ENCODE results near the gene ZNF593.

ZNF593 gene

DNA sequence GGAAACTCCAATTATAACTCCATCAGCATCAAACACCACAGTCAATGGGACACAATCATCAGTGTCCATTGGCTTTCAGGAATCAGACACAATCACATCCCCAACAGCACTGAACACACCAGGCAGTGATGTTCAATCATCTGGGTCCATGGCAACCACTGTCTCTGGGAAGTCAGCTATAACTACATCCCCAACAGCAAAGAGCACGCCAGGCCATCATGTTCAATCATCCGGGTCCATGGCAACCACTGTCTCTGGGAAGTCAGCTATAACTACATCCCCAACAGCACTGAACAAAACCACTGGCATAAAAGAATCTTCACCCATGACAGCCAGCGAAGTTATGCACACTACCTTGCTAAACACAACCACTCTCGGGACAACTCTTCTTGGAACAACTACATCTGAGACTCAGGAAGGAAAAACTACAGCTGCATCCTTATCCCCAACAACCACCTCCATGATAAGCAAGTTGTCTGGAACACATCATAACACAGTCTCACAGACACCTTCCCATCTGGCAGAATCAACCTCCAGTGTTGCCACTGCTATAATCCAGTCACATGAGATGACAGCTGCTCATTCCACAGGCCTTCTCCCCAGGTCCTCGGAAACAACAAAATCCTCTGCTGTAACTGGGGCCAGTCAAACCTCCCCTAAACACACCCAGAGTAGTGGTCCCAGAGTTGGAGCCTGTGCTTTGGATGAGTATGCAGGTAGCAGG lies 40.6 kb downstream of the ZNF593 start:
- DNase-seq (ENCODE audit: low read depth): no peak

DNA sequence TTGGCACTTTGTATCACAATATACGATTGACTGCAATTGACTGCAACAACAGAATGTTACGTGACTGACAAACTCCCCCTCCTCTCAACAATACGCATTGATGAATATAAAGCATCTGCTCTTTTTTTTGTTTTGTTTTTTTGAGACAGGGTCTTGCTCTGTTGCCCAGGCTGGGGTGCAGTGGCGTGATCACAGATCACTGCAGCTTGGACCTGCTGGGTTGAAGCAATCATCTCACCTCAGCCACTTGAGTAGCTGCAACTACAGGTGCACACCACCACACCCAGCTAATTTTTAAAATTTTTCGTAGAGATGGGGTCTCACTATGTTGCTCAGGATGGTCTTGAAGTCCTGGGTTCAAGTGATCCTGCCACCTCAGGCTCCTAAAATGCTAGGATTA lies 43.0 kb downstream of the ZNF593 start:
- DNase-seq (ENCODE audit: low read depth): no peak

DNA sequence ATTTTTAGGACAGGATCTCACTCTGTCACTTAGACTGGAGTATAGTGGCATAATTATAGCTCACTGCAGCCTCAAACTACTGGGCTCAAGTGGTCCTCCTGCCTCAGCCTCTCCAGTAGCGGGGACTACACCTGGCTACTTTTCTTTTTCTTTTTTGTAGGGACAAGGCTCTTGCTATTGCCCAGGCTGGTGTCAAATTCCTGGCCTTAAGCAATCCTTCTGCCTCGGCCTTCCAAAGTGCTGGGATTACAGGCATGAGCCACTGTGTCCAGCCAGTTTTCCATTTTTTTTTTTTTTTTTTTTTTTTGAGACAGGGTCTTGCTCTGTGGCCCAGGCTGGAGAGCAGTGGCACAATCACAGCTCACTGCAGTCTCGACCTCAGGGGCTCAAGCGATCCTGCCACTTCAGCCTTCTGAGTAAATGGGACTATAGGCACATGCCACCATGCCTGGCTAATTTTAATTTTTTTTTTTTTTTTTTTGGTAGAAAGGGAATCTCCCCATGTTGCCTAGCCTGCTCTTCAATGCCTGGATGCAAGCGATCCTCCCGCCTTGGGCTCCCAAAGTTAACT lies 43.7 kb downstream of the ZNF593 start:
- DNase-seq (ENCODE audit: low read depth): no peak

DNA sequence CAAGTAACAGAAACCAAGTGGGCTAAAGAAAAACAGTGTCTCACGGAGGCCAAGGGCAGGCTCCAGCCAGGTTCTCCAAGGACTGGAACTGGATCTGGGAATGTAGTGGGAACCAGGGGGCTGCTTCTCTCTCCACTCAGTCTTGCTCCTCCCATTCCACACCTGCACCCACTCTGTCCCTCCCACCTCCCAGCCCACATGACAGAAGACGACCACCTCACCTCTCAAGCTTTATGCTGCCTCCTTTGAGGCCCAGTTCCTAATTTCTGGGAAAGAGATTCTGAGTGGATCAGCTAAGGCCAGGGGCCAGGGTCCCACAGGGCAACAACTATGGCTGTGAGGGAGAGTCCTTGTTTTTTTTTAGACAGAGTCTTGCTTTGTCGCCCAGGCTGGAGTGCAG lies 45.5 kb downstream of the ZNF593 start:
- DNase-seq (ENCODE audit: low read depth): no peak

DNA sequence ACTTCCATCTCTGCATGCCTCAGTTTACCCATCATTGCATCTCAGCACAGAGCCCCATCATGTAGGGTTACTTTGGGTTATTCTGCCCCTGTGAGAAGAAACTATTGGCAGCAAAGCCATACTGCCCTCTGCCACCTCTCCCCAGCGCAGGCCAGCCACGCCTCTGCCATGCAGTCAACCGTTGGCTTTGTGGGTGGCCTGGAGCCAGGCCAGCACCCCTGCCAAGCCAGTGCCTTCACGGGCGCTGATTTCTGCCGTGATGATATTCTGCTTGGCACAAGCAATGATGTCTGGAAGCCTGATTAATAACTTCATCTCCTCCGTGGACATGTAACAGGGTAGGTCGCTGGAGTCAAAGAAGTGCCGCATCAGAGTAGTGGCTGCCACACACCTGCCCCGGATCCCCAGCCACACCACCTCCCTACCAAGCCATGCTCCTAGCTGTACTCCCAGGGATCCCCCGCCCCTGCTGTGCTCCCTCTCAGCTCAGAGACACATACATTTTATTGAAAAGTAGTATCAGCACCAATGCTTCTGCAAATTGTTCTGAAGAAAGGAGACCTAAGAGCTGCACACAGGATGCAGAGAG lies 49.3 kb downstream of the ZNF593 start:
- DNase-seq (ENCODE audit: low read depth): no peak

Measured in stimulated activated CD8-positive, alpha-beta memory T cell treated with anti-CD3 and anti-CD28 coated beads, Interleukin-7, amount 100 ng/mL, for 24 hours (primary cell).